H1 (cell line): ENCODE results near the gene CTCF. TPM values are rescaled to one million over a fixed set of nuclear protein-coding genes. Genes with fewer than 3 reads are reported as not detected.

Experiments
- CBX8 ChIP-seq: fragments of 300-800, 300-1000 bp; sonication (generic); IDR thresholded peaks from 2 replicates; pipeline ENCODE4 v1.7.1; 2016; ENCODE audit warnings: low read depth, low read length, borderline replicate concordance
- CHD1 ChIP-seq: IDR thresholded peaks from 2 replicates; pipeline ENCODE4 v1.6.1; 2012; ENCODE audit warnings: low read depth, low read length, improper control_type of control experiment
- CREB1 ChIP-seq: IDR thresholded peaks from 2 replicates; pipeline ENCODE4 v1.6.1; 2012; ENCODE audit warnings: inconsistent platforms
- GABPA ChIP-seq: IDR thresholded peaks from 2 replicates; pipeline ENCODE4 v1.6.1; 2011; ENCODE audit warnings: mild to moderate bottlenecking, low read length, moderate library complexity, borderline replicate concordance; ENCODE audit not compliant: insufficient read depth
- KDM1A ChIP-seq: fragments of 200-600, 300-600 bp; sonication (generic); IDR thresholded peaks from 2 replicates; pipeline ENCODE4 v1.7.1; 2016; ENCODE audit warnings: mild to moderate bottlenecking, low read length, borderline replicate concordance
- MAFK ChIP-seq: IDR thresholded peaks from 2 replicates; pipeline ENCODE4 v1.6.1; 2012; ENCODE audit warnings: low read depth, mild to moderate bottlenecking, improper control_type of control experiment, low read length
- NANOG ChIP-seq: IDR thresholded peaks from 2 replicates; pipeline ENCODE4 v1.6.1; 2011; ENCODE audit warnings: low read length, low read depth, mild to moderate bottlenecking, inconsistent platforms; ENCODE audit not compliant: insufficient read depth, poor library complexity, severe bottlenecking
- SAP30 ChIP-seq: fragments of 300-600 bp; sonication (generic); IDR thresholded peaks from 2 replicates; pipeline ENCODE4 v1.7.1; 2012; ENCODE audit warnings: low read length, moderate library complexity, mild to moderate bottlenecking, inconsistent platforms; ENCODE audit not compliant: insufficient read depth, insufficient replicate concordance
- SIX5 ChIP-seq: IDR thresholded peaks from 2 replicates; pipeline ENCODE4 v1.6.1; 2011; ENCODE audit warnings: mild to moderate bottlenecking, low read depth, low read length
- TAF1 ChIP-seq: IDR thresholded peaks from 2 replicates; pipeline ENCODE4 v1.6.1; 2011; ENCODE audit warnings: mild to moderate bottlenecking, low read depth, low read length
- ZNF274 ChIP-seq: IDR thresholded peaks from 2 replicates; pipeline ENCODE4 v1.7.0; 2012; ENCODE audit warnings: low read length, borderline replicate concordance; ENCODE audit errors: extremely low read depth
- polyA plus RNA-seq, 7 experiments: library from polyadenylated mRNA; depleted of rRNA in 3 of 7; stranded (reverse) in 5 of 7; unstranded in 2 of 7; fragments of >200 nt in 5 of 7; fragments of 200-250 nt in 2 of 7; gene quantifications; 1 replicate in 5 of 7; 2 replicates in 1 of 7; 4 replicates in 1 of 7; pipeline versions ENCODE4 v1.2.1 to v1.2.3, GENCODE V29; 2011 to 2013; ENCODE audit warnings: missing spikeins in 2 of 7, mixed read lengths in 2 of 7
- total RNA-seq: library from RNA; stranded (reverse); fragmentation: NEBNext Ultra II Directional; extraction: Animal tissue kit (Norgen Biotek cat#: 25700); gene quantifications from 2 replicates; pipeline ENCODE4 v1.2.1, GENCODE V29; 2021
- TF ChIP-seq, protein P1 (sequence below): fragments of 300-600 bp; sonication (generic); IDR thresholded peaks from 2 replicates; pipeline ENCODE4 v1.7.1; 2012; ENCODE audit warnings: low read length, moderate library complexity, mild to moderate bottlenecking, inconsistent platforms; ENCODE audit not compliant: insufficient replicate concordance

Gene CTCF
- total and polyA plus RNA-seq, 2 of the 8 experiments (the other 6 are each of a cell fraction or from before 2014, with no cell fraction given) = 32.4 to 66.0 TPM

DNA sequence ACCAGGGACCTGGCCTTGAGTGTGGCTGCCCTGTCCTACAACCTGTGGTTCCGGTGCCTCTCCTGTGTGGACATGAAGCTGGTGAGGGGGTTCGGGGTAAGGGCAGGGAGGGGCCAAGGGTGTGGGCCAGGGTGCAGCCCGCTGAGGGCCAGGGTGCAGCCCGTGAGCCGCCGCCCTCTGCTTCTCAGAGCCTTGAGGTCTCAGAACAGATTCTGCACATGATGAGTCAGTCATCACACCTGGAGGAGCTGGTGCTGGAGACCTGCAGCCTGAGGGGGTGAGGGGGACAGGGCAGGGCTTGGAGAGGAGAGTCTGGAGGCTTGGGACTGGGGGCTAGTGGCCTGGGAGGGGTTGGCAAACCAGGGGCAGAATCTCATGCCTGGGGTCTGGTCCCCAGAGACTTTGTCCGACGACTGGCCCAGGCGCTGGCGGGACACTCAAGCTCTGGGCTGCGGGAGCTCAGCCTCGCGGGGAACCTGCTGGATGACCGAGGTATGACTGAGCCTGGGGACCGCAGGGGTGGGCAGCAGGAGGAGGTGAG lies 84.9 kb downstream of the CTCF start (continued):
- TF ChIP-seq, protein P1, sequence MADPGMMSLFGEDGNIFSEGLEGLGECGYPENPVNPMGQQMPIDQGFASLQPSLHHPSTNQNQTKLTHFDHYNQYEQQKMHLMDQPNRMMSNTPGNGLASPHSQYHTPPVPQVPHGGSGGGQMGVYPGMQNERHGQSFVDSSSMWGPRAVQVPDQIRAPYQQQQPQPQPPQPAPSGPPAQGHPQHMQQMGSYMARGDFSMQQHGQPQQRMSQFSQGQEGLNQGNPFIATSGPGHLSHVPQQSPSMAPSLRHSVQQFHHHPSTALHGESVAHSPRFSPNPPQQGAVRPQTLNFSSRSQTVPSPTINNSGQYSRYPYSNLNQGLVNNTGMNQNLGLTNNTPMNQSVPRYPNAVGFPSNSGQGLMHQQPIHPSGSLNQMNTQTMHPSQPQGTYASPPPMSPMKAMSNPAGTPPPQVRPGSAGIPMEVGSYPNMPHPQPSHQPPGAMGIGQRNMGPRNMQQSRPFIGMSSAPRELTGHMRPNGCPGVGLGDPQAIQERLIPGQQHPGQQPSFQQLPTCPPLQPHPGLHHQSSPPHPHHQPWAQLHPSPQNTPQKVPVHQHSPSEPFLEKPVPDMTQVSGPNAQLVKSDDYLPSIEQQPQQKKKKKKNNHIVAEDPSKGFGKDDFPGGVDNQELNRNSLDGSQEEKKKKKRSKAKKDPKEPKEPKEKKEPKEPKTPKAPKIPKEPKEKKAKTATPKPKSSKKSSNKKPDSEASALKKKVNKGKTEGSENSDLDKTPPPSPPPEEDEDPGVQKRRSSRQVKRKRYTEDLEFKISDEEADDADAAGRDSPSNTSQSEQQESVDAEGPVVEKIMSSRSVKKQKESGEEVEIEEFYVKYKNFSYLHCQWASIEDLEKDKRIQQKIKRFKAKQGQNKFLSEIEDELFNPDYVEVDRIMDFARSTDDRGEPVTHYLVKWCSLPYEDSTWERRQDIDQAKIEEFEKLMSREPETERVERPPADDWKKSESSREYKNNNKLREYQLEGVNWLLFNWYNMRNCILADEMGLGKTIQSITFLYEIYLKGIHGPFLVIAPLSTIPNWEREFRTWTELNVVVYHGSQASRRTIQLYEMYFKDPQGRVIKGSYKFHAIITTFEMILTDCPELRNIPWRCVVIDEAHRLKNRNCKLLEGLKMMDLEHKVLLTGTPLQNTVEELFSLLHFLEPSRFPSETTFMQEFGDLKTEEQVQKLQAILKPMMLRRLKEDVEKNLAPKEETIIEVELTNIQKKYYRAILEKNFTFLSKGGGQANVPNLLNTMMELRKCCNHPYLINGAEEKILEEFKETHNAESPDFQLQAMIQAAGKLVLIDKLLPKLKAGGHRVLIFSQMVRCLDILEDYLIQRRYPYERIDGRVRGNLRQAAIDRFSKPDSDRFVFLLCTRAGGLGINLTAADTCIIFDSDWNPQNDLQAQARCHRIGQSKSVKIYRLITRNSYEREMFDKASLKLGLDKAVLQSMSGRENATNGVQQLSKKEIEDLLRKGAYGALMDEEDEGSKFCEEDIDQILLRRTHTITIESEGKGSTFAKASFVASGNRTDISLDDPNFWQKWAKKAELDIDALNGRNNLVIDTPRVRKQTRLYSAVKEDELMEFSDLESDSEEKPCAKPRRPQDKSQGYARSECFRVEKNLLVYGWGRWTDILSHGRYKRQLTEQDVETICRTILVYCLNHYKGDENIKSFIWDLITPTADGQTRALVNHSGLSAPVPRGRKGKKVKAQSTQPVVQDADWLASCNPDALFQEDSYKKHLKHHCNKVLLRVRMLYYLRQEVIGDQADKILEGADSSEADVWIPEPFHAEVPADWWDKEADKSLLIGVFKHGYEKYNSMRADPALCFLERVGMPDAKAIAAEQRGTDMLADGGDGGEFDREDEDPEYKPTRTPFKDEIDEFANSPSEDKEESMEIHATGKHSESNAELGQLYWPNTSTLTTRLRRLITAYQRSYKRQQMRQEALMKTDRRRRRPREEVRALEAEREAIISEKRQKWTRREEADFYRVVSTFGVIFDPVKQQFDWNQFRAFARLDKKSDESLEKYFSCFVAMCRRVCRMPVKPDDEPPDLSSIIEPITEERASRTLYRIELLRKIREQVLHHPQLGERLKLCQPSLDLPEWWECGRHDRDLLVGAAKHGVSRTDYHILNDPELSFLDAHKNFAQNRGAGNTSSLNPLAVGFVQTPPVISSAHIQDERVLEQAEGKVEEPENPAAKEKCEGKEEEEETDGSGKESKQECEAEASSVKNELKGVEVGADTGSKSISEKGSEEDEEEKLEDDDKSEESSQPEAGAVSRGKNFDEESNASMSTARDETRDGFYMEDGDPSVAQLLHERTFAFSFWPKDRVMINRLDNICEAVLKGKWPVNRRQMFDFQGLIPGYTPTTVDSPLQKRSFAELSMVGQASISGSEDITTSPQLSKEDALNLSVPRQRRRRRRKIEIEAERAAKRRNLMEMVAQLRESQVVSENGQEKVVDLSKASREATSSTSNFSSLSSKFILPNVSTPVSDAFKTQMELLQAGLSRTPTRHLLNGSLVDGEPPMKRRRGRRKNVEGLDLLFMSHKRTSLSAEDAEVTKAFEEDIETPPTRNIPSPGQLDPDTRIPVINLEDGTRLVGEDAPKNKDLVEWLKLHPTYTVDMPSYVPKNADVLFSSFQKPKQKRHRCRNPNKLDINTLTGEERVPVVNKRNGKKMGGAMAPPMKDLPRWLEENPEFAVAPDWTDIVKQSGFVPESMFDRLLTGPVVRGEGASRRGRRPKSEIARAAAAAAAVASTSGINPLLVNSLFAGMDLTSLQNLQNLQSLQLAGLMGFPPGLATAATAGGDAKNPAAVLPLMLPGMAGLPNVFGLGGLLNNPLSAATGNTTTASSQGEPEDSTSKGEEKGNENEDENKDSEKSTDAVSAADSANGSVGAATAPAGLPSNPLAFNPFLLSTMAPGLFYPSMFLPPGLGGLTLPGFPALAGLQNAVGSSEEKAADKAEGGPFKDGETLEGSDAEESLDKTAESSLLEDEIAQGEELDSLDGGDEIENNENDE = no peak
- TF ChIP-seq SIX5 (no peak), CHD1 (no peak), TAF1 (no peak), GABPA (no peak), ZNF274 (no peak), CBX8 (no peak), SAP30 (no peak), CREB1 (no peak), NANOG (no peak), KDM1A (no peak), MAFK (no peak)
